ENCODE data around the gene B3GALT5. TPM values are rescaled to one million over a fixed set of nuclear protein-coding genes. Genes with fewer than 3 reads are reported as not detected.
A peak's percentile ranks its signal among the peaks of the same experiment; 100 is the strongest.

B3GALT5 gene
- total RNA-seq, 1 experiment from 2014 or later = 1.5 TPM

DNA sequence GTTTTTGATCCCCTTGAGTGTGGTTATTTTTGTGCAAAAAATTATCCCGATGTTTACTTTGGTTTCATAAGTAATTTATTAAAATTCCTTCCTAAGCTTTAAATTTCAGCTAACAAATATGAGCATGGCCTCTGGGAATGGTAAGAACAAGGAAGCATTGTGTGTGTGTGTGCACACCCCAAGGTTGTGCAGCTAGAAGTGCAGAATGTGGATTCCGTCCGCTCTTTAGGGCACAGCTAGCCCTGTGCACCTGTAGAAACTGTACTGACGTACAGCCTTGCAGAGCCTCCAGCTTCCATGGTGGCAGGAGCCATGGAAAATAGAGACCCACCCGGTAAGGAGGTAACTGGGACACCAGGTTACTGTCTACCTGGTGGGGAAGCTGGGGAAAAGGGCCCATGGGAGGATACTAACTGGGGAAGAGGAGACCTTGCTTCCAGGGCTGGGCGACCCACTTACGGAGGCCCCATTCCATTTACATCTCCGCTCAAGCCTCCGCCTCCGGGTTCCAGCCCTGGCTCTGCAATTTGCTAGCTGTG lies 54.7 kb downstream of the B3GALT5 start:
- TF ChIP-seq EZH2phosphoT487 (IDR thresholded peaks at IDR 0.05; ENCODE audit: borderline replicate concordance, low read length) (no peak), EZH2 (IDR thresholded peaks at IDR 0.05; ENCODE audit: low read length, unreplicated experiment) (no peak)
- TF ChIP-seq, protein P1, sequence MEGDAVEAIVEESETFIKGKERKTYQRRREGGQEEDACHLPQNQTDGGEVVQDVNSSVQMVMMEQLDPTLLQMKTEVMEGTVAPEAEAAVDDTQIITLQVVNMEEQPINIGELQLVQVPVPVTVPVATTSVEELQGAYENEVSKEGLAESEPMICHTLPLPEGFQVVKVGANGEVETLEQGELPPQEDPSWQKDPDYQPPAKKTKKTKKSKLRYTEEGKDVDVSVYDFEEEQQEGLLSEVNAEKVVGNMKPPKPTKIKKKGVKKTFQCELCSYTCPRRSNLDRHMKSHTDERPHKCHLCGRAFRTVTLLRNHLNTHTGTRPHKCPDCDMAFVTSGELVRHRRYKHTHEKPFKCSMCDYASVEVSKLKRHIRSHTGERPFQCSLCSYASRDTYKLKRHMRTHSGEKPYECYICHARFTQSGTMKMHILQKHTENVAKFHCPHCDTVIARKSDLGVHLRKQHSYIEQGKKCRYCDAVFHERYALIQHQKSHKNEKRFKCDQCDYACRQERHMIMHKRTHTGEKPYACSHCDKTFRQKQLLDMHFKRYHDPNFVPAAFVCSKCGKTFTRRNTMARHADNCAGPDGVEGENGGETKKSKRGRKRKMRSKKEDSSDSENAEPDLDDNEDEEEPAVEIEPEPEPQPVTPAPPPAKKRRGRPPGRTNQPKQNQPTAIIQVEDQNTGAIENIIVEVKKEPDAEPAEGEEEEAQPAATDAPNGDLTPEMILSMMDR (conservative IDR thresholded peaks at IDR 0.05; ENCODE audit: low read depth, low read length) = no peak
- no peak overlapping the region for H3K4me3 ChIP-seq (ENCODE audit: low read length)
- no peak overlapping the region for H2AFZ ChIP-seq (ENCODE audit: low read length)
- ChIA-PET CTCF (no interaction called here), POLR2A (ENCODE audit: unreplicated experiment) (interaction anchor here (0.6 kb wide), 1 partner anchor 287 kb away, joined by 5 read pairs; no protein-coding TSS in a partner anchor)
- no peak overlapping the region for H3K27ac ChIP-seq (ENCODE audit: low read length)
- ATAC-seq (peak; percentile 71), DNase-seq (no peak)
- no peaks in the 10 kb centered on the region for H3K9me3 ChIP-seq (ENCODE audit: low read length)
- no peak overlapping the region for H3K4me2 ChIP-seq (ENCODE audit: low read length)
- H3K9ac ChIP-seq (ENCODE audit: low read length) = no peak overlapping the region
- no peaks in the 10 kb centered on the region for H3K79me2 ChIP-seq (ENCODE audit: low read length)
- no peaks in the 10 kb centered on the region for H3K27me3 ChIP-seq (ENCODE audit: low read length)
- H3F3A ChIP-seq (ENCODE audit: low read length, unreplicated experiment) = no peaks in the 10 kb centered on the region
- intact Hi-C loops (cut with micrococcal nuclease) = no loop called here
- no peaks in the 10 kb centered on the region for H3K36me3 ChIP-seq (ENCODE audit: low read depth, low read length)
- H3K9me2 ChIP-seq (replicated peaks; ENCODE audit: low read length) = no peaks in the 10 kb centered on the region
- no TSS peak for BruUV-seq (replicated peaks)
- 0 out of 2 replicates have a peak, but pooled peaks cover 5% of the 10 kb centered on the region for H3K4me1 ChIP-seq (ENCODE audit: insufficient read depth, low read length)
- H4K20me1 ChIP-seq (ENCODE audit: low read length) = no peaks in the 10 kb centered on the region

GRCh38 chr21:39668369-39668768 lies 55.6 kb downstream of the B3GALT5 start:
- intact Hi-C loops (cut with micrococcal nuclease) = no loop called here
- Histone ChIP-seq H3K4me2 (ENCODE audit: low read length) (no peak overlapping the region), H3F3A (ENCODE audit: low read length, unreplicated experiment) (no peaks in the 10 kb centered on the region), H2AFZ (ENCODE audit: low read length) (no peak overlapping the region), H3K9me2 (replicated peaks; ENCODE audit: low read length) (no peaks in the 10 kb centered on the region), H3K27me3 (ENCODE audit: low read length) (no peaks in the 10 kb centered on the region), H3K36me3 (ENCODE audit: low read depth, low read length) (no peaks in the 10 kb centered on the region), H3K4me1 (ENCODE audit: insufficient read depth, low read length) (0 out of 2 replicates have a peak, but pooled peaks cover 5% of the 10 kb centered on the region), H3K9ac (ENCODE audit: low read length) (no peak overlapping the region), H3K4me3 (ENCODE audit: low read length) (no peak overlapping the region), H3K9me3 (ENCODE audit: low read length) (no peaks in the 10 kb centered on the region), H3K27ac (ENCODE audit: low read length) (no peak overlapping the region), H4K20me1 (ENCODE audit: low read length) (no peaks in the 10 kb centered on the region), H3K79me2 (ENCODE audit: low read length) (no peaks in the 10 kb centered on the region)
- ChIA-PET POLR2A (ENCODE audit: unreplicated experiment) (no interaction called here), CTCF (no interaction called here)
- no TSS peak for BruUV-seq (replicated peaks)
- DNase-seq (no peak), ATAC-seq (no peak)
- TF ChIP-seq, protein P1 (conservative IDR thresholded peaks at IDR 0.05; ENCODE audit: low read depth, low read length) = no peak
- TF ChIP-seq EZH2phosphoT487 (IDR thresholded peaks at IDR 0.05; ENCODE audit: borderline replicate concordance, low read length) (no peak), EZH2 (IDR thresholded peaks at IDR 0.05; ENCODE audit: low read length, unreplicated experiment) (no peak)

GRCh38 chr21:39669485-39669884 lies 56.7 kb downstream of the B3GALT5 start:
- Histone ChIP-seq H4K20me1 (ENCODE audit: low read length) (no peaks in the 10 kb centered on the region), H2AFZ (ENCODE audit: low read length) (no peak overlapping the region), H3K27ac (ENCODE audit: low read length) (no peak overlapping the region), H3K4me1 (ENCODE audit: insufficient read depth, low read length) (0 out of 2 replicates have a peak, but pooled peaks cover 5% of the 10 kb centered on the region), H3F3A (ENCODE audit: low read length, unreplicated experiment) (no peaks in the 10 kb centered on the region), H3K9me3 (ENCODE audit: low read length) (no peaks in the 10 kb centered on the region), H3K9me2 (replicated peaks; ENCODE audit: low read length) (no peaks in the 10 kb centered on the region), H3K9ac (ENCODE audit: low read length) (no peak overlapping the region), H3K4me2 (ENCODE audit: low read length) (no peak overlapping the region), H3K4me3 (ENCODE audit: low read length) (no peak overlapping the region), H3K27me3 (ENCODE audit: low read length) (no peaks in the 10 kb centered on the region), H3K36me3 (ENCODE audit: low read depth, low read length) (no peaks in the 10 kb centered on the region), H3K79me2 (ENCODE audit: low read length) (no peaks in the 10 kb centered on the region)
- TF ChIP-seq EZH2 (IDR thresholded peaks at IDR 0.05; ENCODE audit: low read length, unreplicated experiment) = no peak
- no peak for TF ChIP-seq EZH2phosphoT487 (IDR thresholded peaks at IDR 0.05; ENCODE audit: borderline replicate concordance, low read length)
- TF ChIP-seq, protein P1 (conservative IDR thresholded peaks at IDR 0.05; ENCODE audit: low read depth, low read length) = no peak
- CTCF ChIA-PET = no interaction called here
- DNase-seq (no peak), ATAC-seq (no peak)
- no TSS peak for BruUV-seq (replicated peaks)
- intact Hi-C loops (cut with micrococcal nuclease) = no loop called here
- POLR2A ChIA-PET (ENCODE audit: unreplicated experiment) = no interaction called here

All from PC-3 (cell line).